Tibial artery (tissue), 4 donors: ENCODE data around the gene KIF6.

Experiments
- DNase-seq, 2 donors: peaks; one replicate each; pipeline ENCODE4 v3.0.0-alpha.2; 2019
- H3K27ac ChIP-seq, 2 donors: fragments of 200-600 bp; sonication (generic) in 1 of 2; 1 replicate in 1 of 2; 2 replicates in 1 of 2; pipeline ENCODE4 v1.5.1; 2018 to 2019; ENCODE audit warnings: mild to moderate bottlenecking in 1 of 2
- H3K27me3 ChIP-seq, 2 donors: fragments of 200-600 bp; sonication (generic) in 1 of 2; one replicate each; pipeline versions ENCODE4 v1.5.1 to v1.6.0; 2016 to 2019
- H3K36me3 ChIP-seq, 3 donors: fragments of 200-600 bp; sonication (generic) in 2 of 3; one replicate each; pipeline ENCODE4 v1.5.1; 2016 to 2019; ENCODE audit warnings: mild to moderate bottlenecking in 2 of 3
- H3K4me1 ChIP-seq, 4 donors: fragments of 200-600 bp; sonication (generic) in 2 of 4; 1 replicate in 3 of 4; 2 replicates in 1 of 4; pipeline ENCODE4 v1.5.1; 2016 to 2019
- H3K4me3 ChIP-seq, 2 donors: fragments of 200-600 bp; sonication (generic) in 1 of 2; 1 replicate in 1 of 2; 2 replicates in 1 of 2; pipeline ENCODE4 v1.5.1; 2018 to 2019; ENCODE audit warnings: mild to moderate bottlenecking in 2 of 2
- H3K9me3 ChIP-seq, 3 donors: fragments of 200-600 bp; sonication (generic) in 1 of 3; one replicate each; pipeline ENCODE4 v1.5.1; 2016 to 2019
- intact Hi-C: fragments of 100-400 bp; cut with DNase I; formaldehyde crosslinking; loops from one replicate; pipeline ENCODE4 v1.15.0; 2023; ENCODE audit warnings: low total_unique reads
- TF ChIP-seq, protein P1 (sequence below), 2 experiments: fragments of 200-600 bp in 1 of 2; fragments of 450-650 bp in 1 of 2; IDR thresholded peaks; one replicate each; pipeline ENCODE4 v1.5.1; 2017 to 2019; ENCODE audit warnings: antibody characterized with exemption in 2 of 2, mild to moderate bottlenecking in 1 of 2, moderate library complexity in 1 of 2

The KIF6 gene

GRCh38 chr6:39530201-39530759 lies 194.9 kb downstream of the KIF6 start:
- H3K27me3 ChIP-seq: no peaks in the 10 kb centered on the region
- H3K27ac ChIP-seq: peak overlapping the region; percentile 23 to 46
- H3K4me3 ChIP-seq: peak overlapping the region in 1 of 2 donors; percentile 20
- no peaks in the 10 kb centered on the region for H3K9me3 ChIP-seq
- TF ChIP-seq, protein P1, sequence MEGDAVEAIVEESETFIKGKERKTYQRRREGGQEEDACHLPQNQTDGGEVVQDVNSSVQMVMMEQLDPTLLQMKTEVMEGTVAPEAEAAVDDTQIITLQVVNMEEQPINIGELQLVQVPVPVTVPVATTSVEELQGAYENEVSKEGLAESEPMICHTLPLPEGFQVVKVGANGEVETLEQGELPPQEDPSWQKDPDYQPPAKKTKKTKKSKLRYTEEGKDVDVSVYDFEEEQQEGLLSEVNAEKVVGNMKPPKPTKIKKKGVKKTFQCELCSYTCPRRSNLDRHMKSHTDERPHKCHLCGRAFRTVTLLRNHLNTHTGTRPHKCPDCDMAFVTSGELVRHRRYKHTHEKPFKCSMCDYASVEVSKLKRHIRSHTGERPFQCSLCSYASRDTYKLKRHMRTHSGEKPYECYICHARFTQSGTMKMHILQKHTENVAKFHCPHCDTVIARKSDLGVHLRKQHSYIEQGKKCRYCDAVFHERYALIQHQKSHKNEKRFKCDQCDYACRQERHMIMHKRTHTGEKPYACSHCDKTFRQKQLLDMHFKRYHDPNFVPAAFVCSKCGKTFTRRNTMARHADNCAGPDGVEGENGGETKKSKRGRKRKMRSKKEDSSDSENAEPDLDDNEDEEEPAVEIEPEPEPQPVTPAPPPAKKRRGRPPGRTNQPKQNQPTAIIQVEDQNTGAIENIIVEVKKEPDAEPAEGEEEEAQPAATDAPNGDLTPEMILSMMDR (IDR thresholded peaks at IDR 0.05): no peak
- intact Hi-C loops: no loop called here
- no peaks in the 10 kb centered on the region for H3K36me3 ChIP-seq
- no peak for DNase-seq
- peaks cover 0 to 17% (median 7%) of the 10 kb centered on the region in 4 donors for H3K4me1 ChIP-seq

DNA sequence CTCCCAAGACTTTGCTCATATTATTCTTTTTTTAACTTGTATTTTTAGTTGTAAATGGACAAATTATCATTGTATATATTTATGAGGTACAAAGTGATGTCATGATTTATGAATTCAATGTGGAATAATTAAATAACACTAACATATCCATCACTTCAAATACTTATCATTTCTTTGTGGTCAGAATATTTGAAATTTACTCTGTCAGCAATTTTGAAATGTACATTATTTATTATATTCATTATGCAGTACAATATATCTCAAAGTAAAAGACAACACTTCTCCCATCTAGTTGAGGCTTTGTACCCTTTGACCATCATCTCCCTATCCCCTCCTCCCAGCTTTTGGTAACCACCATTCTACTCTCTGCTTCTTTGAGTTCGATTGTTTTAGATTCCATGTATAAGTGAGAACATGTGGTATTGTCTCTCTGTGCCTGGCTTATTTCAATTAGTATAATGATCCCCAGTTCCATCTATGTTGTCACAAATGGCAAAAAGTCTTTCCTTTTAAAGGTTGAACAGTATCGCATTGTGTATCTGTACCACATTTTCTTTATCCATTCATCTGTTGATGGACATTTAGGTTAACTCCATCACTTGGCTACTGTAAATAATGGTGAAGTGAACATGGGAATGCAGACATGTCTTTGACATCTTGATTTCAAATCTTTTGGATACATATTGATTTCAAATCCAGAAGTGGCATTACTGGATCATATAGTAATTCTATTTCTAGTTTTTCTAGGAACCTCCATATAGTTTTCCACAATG lies 197.2 kb downstream of the KIF6 start:
- no peaks in the 10 kb centered on the region for H3K27me3 ChIP-seq

DNA sequence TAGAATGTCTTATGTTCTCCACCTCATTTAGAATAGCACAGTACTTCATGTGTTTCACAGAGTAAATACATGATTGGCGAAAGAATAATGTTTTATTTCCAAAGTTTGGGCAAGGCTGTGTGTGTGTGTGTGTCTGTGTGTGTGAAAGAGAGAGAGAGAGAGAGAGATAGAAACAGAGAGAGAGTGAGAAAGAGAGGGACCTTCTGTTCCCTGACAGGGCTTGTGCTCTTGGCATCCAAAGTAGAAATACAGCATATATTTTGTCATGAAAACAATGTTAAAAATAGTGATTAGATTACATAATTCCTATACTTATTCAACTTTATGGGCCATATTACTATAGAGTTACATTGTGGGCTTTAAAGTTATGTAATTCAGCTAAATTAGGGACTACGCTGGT lies 201.2 kb downstream of the KIF6 start:
- no peak overlapping the region for H3K27ac ChIP-seq
- H3K27me3 ChIP-seq: no peaks in the 10 kb centered on the region

More for the DNA sequence above, 197.2 kb downstream of the KIF6 start:
- intact Hi-C loops: no loop called here
- H3K4me1 ChIP-seq: peaks cover 0 to 17% (median 7%) of the 10 kb centered on the region in 4 donors
- TF ChIP-seq, protein P1 (IDR thresholded peaks at IDR 0.05): no peak
- no peak overlapping the region for H3K4me3 ChIP-seq
- no peak overlapping the region for H3K27ac ChIP-seq
- H3K36me3 ChIP-seq: no peaks in the 10 kb centered on the region
- DNase-seq: no peak
- H3K9me3 ChIP-seq: no peaks in the 10 kb centered on the region

GRCh38 chr6:39521958-39522357 lies 203.2 kb downstream of the KIF6 start:
- peaks cover 0 to 22% (median 0%) of the 10 kb centered on the region in 4 donors for H3K4me1 ChIP-seq
- no peak for DNase-seq
- H3K27ac ChIP-seq: no peak overlapping the region
- no peaks in the 10 kb centered on the region for H3K9me3 ChIP-seq
- TF ChIP-seq, protein P1 (IDR thresholded peaks at IDR 0.05): no peak
- H3K36me3 ChIP-seq: no peaks in the 10 kb centered on the region
- intact Hi-C loops: no loop called here
- no peaks in the 10 kb centered on the region for H3K27me3 ChIP-seq
- no peak overlapping the region for H3K4me3 ChIP-seq

More for the DNA sequence above, 201.2 kb downstream of the KIF6 start:
- TF ChIP-seq, protein P1 (IDR thresholded peaks at IDR 0.05): no peak
- Histone ChIP-seq H3K4me3 (no peak overlapping the region), H3K4me1 (peaks cover 0 to 6% (median 0%) of the 10 kb centered on the region in 4 donors), H3K9me3 (no peaks in the 10 kb centered on the region), H3K36me3 (no peaks in the 10 kb centered on the region)
- intact Hi-C loops: no loop called here
- DNase-seq: no peak

GRCh38 chr6:39520916-39521315 lies 204.3 kb downstream of the KIF6 start:
- TF ChIP-seq, protein P1 (IDR thresholded peaks at IDR 0.05): no peak
- no peaks in the 10 kb centered on the region for H3K9me3 ChIP-seq
- H3K27ac ChIP-seq: no peak overlapping the region
- no peak overlapping the region for H3K4me3 ChIP-seq
- intact Hi-C loops: no loop called here
- DNase-seq: no peak
- H3K36me3 ChIP-seq: no peaks in the 10 kb centered on the region
- H3K27me3 ChIP-seq: no peaks in the 10 kb centered on the region
- H3K4me1 ChIP-seq: peaks cover 0 to 22% (median 0%) of the 10 kb centered on the region in 4 donors
